Smooth muscle cell (in vitro differentiated cells): ENCODE data around the gene CAP2. TPM values are rescaled to one million over a fixed set of nuclear protein-coding genes. Genes with fewer than 3 reads are reported as not detected.

Source experiments
- DNase-seq: peaks from one replicate; lab custom pipeline; 2025; ENCODE audit not compliant: unreplicated experiment; lab: John Stamatoyannopoulos, UW
- H2AFZ ChIP-seq: fragments of 200-600 bp; sonication (generic); 2 replicates; pipeline ENCODE4 v1.6.0; 2016; ENCODE audit warnings: antibody characterized with exemption, low read depth, mild to moderate bottlenecking
- H3F3A ChIP-seq: fragments of 200-600 bp; sonication (generic); 2 replicates; pipeline ENCODE4 v1.6.0; 2017; ENCODE audit warnings: antibody characterized with exemption, low read depth
- H3K27ac ChIP-seq: fragments of 200-600 bp; sonication (generic); 2 replicates; pipeline ENCODE4 v1.5.1; 2016; ENCODE audit warnings: low read depth, mild to moderate bottlenecking
- H3K27me3 ChIP-seq: fragments of 200-600 bp; sonication (generic); 2 replicates; pipeline ENCODE4 v1.6.1; 2016; ENCODE audit warnings: low read depth, mild to moderate bottlenecking
- H3K36me3 ChIP-seq: fragments of 200-600 bp; sonication (generic); 2 replicates; pipeline ENCODE4 v1.5.1; 2016; ENCODE audit warnings: low read depth
- H3K4me1 ChIP-seq: fragments of 200-600 bp; sonication (generic); 2 replicates; pipeline ENCODE4 v1.5.1; 2016; ENCODE audit warnings: low read depth
- H3K4me2 ChIP-seq: fragments of 200-600 bp; sonication (generic); 2 replicates; pipeline ENCODE4 v1.6.0; 2016; ENCODE audit warnings: mild to moderate bottlenecking
- H3K4me3 ChIP-seq: fragments of 200-600 bp; sonication (generic); 2 replicates; pipeline ENCODE4 v1.5.1; 2016; ENCODE audit warnings: mild to moderate bottlenecking
- H3K79me2 ChIP-seq: fragments of 200-600 bp; sonication (generic); 2 replicates; pipeline ENCODE4 v1.6.0; 2016; ENCODE audit warnings: low read depth, mild to moderate bottlenecking
- H3K9ac ChIP-seq: fragments of 200-600 bp; sonication (generic); 2 replicates; pipeline ENCODE4 v1.6.0; 2016; ENCODE audit warnings: low read depth
- H3K9me3 ChIP-seq: fragments of 200-600 bp; sonication (generic); replicated peaks from 2 replicates; pipeline ENCODE4 v1.5.1; 2016; ENCODE audit warnings: low read depth
- H4K20me1 ChIP-seq: fragments of 200-600 bp; sonication (generic); 2 replicates; pipeline ENCODE4 v1.6.0; 2016; ENCODE audit warnings: low read depth
- CTCF ChIP-seq: fragments of 200-600 bp; sonication (generic); IDR thresholded peaks from 2 replicates; pipeline ENCODE4 v1.5.1; 2017; ENCODE audit warnings: borderline replicate concordance, mild to moderate bottlenecking, antibody characterized with exemption; ENCODE audit not compliant: insufficient read depth, poor library complexity, severe bottlenecking
- WGBS: methylation state at CpG from one replicate; pipeline ENCODE4 v1.1.7; 2016; ENCODE audit warnings: low lambda C conversion rate; 5-methylcytosine and 5-hydroxymethylcytosine counted together
- polyA plus RNA-seq: library from polyadenylated mRNA; unstranded; fragments of >200 nt; fragmentation: Nextera tagmentation; extraction: Ambion mirVana; gene quantifications from 2 replicates; pipeline ENCODE4 v1.2.1, GENCODE V29; 2016
- total RNA-seq: library from RNA; depleted of rRNA; stranded (reverse); fragments of >200 nt; gene quantifications from 2 replicates; pipeline ENCODE4 v1.2.3, GENCODE V29; 2014

The CAP2 gene
- total and polyA plus RNA-seq, 2 experiments from 2014 or later, result 19.0 to 27.7 TPM

- H2AFZ ChIP-seq, result no peak overlapping the region
- no peaks in the 10 kb centered on the region for H3K4me1 ChIP-seq
- 84% methylated on average over 5 of the region's 5 CpGs for WGBS
- H3K9me3 ChIP-seq, result no peaks in the 10 kb centered on the region
- no peaks in the 10 kb centered on the region for H3F3A ChIP-seq
- H3K27ac ChIP-seq, result peak overlapping the region; percentile 33
- no peaks in the 10 kb centered on the region for H4K20me1 ChIP-seq
- no peak for DNase-seq
- H3K4me3 ChIP-seq, result no peak overlapping the region
- TF ChIP-seq CTCF, result peak; percentile 24
- H3K27me3 ChIP-seq, result no peaks in the 10 kb centered on the region
- H3K79me2 ChIP-seq, result no peaks in the 10 kb centered on the region
- no peak overlapping the region for H3K4me2 ChIP-seq
- H3K36me3 ChIP-seq, result no peaks in the 10 kb centered on the region
- no peak overlapping the region for H3K9ac ChIP-seq
These were observed 111.7 kb downstream of the CAP2 start for GRCh38 chr6:17505062-17505476.

- no peak for TF ChIP-seq CTCF
- DNase-seq, result no peak
- H3K4me1 ChIP-seq, result no peaks in the 10 kb centered on the region
- no peaks in the 10 kb centered on the region for H3K27me3 ChIP-seq
- H4K20me1 ChIP-seq, result no peaks in the 10 kb centered on the region
- H3K27ac ChIP-seq, result peak overlapping the region; percentile 33
- no peaks in the 10 kb centered on the region for H3K9me3 ChIP-seq
- H3K4me2 ChIP-seq, result no peak overlapping the region
- no peak overlapping the region for H3K4me3 ChIP-seq
- WGBS, result 92% methylated on average over 5 of the region's 5 CpGs
- H3K9ac ChIP-seq, result no peak overlapping the region
- no peaks in the 10 kb centered on the region for H3K36me3 ChIP-seq
- no peaks in the 10 kb centered on the region for H3F3A ChIP-seq
- no peaks in the 10 kb centered on the region for H3K79me2 ChIP-seq
- no peak overlapping the region for H2AFZ ChIP-seq
These were observed 112.4 kb downstream of the CAP2 start for GRCh38 chr6:17505767-17506280.

GRCh38 chr6:17506531-17506930, 113.1 kb downstream of the CAP2 start:
- H3K27ac ChIP-seq, result no peak overlapping the region
- no peaks in the 10 kb centered on the region for H3K79me2 ChIP-seq
- no peak overlapping the region for H3K4me3 ChIP-seq
- TF ChIP-seq CTCF, result no peak
- H4K20me1 ChIP-seq, result no peaks in the 10 kb centered on the region
- no peaks in the 10 kb centered on the region for H3K4me1 ChIP-seq
- no peaks in the 10 kb centered on the region for H3K9me3 ChIP-seq
- H3K36me3 ChIP-seq, result no peaks in the 10 kb centered on the region
- no peak overlapping the region for H2AFZ ChIP-seq
- no peak overlapping the region for H3K4me2 ChIP-seq
- H3K9ac ChIP-seq, result no peak overlapping the region
- over 99% methylated on average over 6 of the region's 6 CpGs for WGBS
- H3K27me3 ChIP-seq, result no peaks in the 10 kb centered on the region
- DNase-seq, result no peak
- no peaks in the 10 kb centered on the region for H3F3A ChIP-seq

GRCh38 chr6:17506962-17507361, 113.6 kb downstream of the CAP2 start:
- Histone ChIP-seq H4K20me1 (no peaks in the 10 kb centered on the region), H3F3A (no peaks in the 10 kb centered on the region), H3K4me3 (no peak overlapping the region), H3K27ac (no peak overlapping the region), H3K79me2 (no peaks in the 10 kb centered on the region), H3K4me2 (no peak overlapping the region), H3K9me3 (no peaks in the 10 kb centered on the region), H3K9ac (no peak overlapping the region), H3K27me3 (no peaks in the 10 kb centered on the region), H3K36me3 (no peaks in the 10 kb centered on the region), H2AFZ (no peak overlapping the region), H3K4me1 (no peaks in the 10 kb centered on the region)
- 96% methylated on average over 12 of the region's 12 CpGs for WGBS
- DNase-seq, result no peak
- TF ChIP-seq CTCF, result no peak
